GM18867 (cell line): ENCODE data around the gene CFAP119.

ENCODE experiments used
- ATAC-seq: cut with Tn5 transposase; IDR thresholded peaks from one replicate; pipeline ENCODE4 v1.9.1; 2021; ENCODE audit warnings: mild to moderate bottlenecking, moderate library complexity; ENCODE audit not compliant: unreplicated experiment

CFAP119 gene

GRCh38 chr16:30715750-30716445 is 46.0 kb downstream of the CFAP119 start:
- no peak for ATAC-seq

DNA sequence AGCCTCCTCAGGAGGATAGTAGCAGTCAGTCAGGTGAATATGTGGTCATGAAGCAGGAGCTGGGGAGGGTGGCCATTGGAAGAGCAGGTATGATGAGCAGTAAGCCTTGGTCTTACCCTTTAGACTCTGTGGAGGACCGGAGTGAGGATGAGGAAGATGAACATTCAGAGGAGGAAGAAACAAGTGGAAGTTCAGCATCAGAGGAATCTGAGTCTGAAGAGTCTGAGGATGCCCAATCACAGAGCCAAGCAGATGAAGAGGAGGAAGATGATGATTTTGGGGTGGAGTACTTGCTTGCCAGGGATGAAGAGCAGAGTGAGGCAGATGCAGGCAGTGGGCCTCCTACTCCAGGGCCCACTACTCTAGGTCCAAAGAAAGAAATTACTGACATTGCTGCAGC is 50.1 kb downstream of the CFAP119 start:
- no peak for ATAC-seq

DNA sequence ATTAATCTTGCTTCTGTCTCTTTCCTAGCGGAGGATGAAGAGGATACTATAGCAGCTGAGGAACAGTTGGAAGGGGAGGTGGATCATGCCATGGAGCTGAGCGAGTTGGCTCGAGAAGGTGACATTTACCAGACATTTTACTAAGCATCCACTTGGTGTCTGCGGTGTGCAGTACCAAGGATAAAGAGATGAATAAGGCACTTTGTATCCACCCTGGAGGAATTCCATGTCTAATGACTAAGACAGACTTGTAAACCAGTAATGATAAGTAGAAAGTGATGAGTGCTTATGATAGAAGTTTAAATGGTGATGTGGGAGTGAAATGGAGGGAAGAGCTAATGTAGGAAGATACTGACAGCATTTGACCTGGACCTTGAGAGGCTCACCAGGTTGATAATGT is 50.9 kb downstream of the CFAP119 start:
- no peak for ATAC-seq
